Measurements from ENCODE around the gene C4BPA.

The C4BPA gene

GRCh38 chr1:207103892-207104373 lies at the start of gene C4BPA:
TSS of gene C4BPA (plus strand) at chr1:207104233. CDS start at chr1:207113026, 8,793 bp downstream.
- DNase-seq (ENCODE audit: low spot score), result no peak

- no peak for DNase-seq (ENCODE audit: low spot score)
Measured at GRCh38 chr1:207054491-207054890, 49.5 kb upstream of the C4BPA start.

- DNase-seq (ENCODE audit: low spot score), result no peak
Measured at GRCh38 chr1:207055386-207056001, 48.5 kb upstream of the C4BPA start.

- no peak for DNase-seq (ENCODE audit: low spot score)
Measured at GRCh38 chr1:207056673-207057072, 47.4 kb upstream of the C4BPA start.

- DNase-seq (ENCODE audit: low spot score), result no peak
Measured at GRCh38 chr1:207058252-207058651, 45.8 kb upstream of the C4BPA start.

- DNase-seq (ENCODE audit: low spot score), result no peak
Measured at GRCh38 chr1:207058878-207059867, 44.9 kb upstream of the C4BPA start.

- no peak for DNase-seq (ENCODE audit: low spot score)
Measured at GRCh38 chr1:207059881-207060280, 44.2 kb upstream of the C4BPA start.

GRCh38 chr1:207060596-207060995 lies 43.4 kb upstream of the C4BPA start:
- no peak for DNase-seq (ENCODE audit: low spot score)

- no peak for DNase-seq (ENCODE audit: low spot score)
Measured at GRCh38 chr1:207062058-207062457, 42.0 kb upstream of the C4BPA start.

GRCh38 chr1:207063014-207063413 lies 41.0 kb upstream of the C4BPA start:
- no peak for DNase-seq (ENCODE audit: low spot score)

- DNase-seq (ENCODE audit: low spot score), result no peak
Measured at GRCh38 chr1:207064561-207064960, 39.5 kb upstream of the C4BPA start.

GRCh38 chr1:207067185-207067584 lies 36.8 kb upstream of the C4BPA start:
- no peak for DNase-seq (ENCODE audit: low spot score)

- DNase-seq (ENCODE audit: low spot score), result no peak
Measured at GRCh38 chr1:207067665-207068064, 36.4 kb upstream of the C4BPA start.

- peak; percentile 49 for DNase-seq (ENCODE audit: low spot score)
Measured at GRCh38 chr1:207069061-207069460, 35.0 kb upstream of the C4BPA start.

GRCh38 chr1:207069858-207070506 lies 34.1 kb upstream of the C4BPA start:
- DNase-seq (ENCODE audit: low spot score), result no peak

GRCh38 chr1:207070811-207071210 lies 33.2 kb upstream of the C4BPA start:
- DNase-seq (ENCODE audit: low spot score), result no peak

GRCh38 chr1:207071426-207071825 lies 32.6 kb upstream of the C4BPA start:
- DNase-seq (ENCODE audit: low spot score), result no peak

GRCh38 chr1:207072233-207072632 lies 31.8 kb upstream of the C4BPA start:
- no peak for DNase-seq (ENCODE audit: low spot score)

GRCh38 chr1:207073906-207074820 lies 29.9 kb upstream of the C4BPA start:
- no peak for DNase-seq (ENCODE audit: low spot score)

GRCh38 chr1:207076181-207076955 lies 27.7 kb upstream of the C4BPA start:
- peak; percentile 39 for DNase-seq (ENCODE audit: low spot score)

- DNase-seq (ENCODE audit: low spot score), result no peak
Measured at GRCh38 chr1:207077012-207077411, 27.0 kb upstream of the C4BPA start.
